Activated CD4-positive, alpha-beta T cell treated with anti-CD3 and anti-CD28 coated beads for 36 hours (primary cell): ENCODE data around the gene ANKMY1. TPM values are rescaled to one million over a fixed set of nuclear protein-coding genes. Genes with fewer than 3 reads are reported as not detected.
"Not testable (repeated sequence)": the region's sequence is repeated elsewhere in the genome, so short reads cannot be mapped to it uniquely, and the experiment has no call there.

Experiments
- ATAC-seq: fragments of 200-7000 bp; cut with Tn5 transposase; one replicate; pipeline ENCODE4 v1.10.0; 2021; ENCODE audit warnings: mild to moderate bottlenecking, moderate library complexity
- CTCF ChIA-PET: fragments of 350-600 bp; sonication (Branson Sonifier 250); formaldehyde crosslinking; loops from one replicate; lab custom pipeline; 2021; ENCODE audit warnings: antibody characterized with exemption; lab: Charles Lee
- POLR2A ChIA-PET: fragments of 350-600 bp; sonication (Branson Sonifier 250); formaldehyde crosslinking; loops from one replicate; lab custom pipeline; 2021; ENCODE audit warnings: antibody characterized with exemption, inconsistent platforms; lab: Charles Lee
- DNase-seq: peaks from one replicate; pipeline ENCODE4 v3.0.0-alpha.2; 2020
- H3K27ac Mint-ChIP-seq: one replicate; pipeline ENCODE4 v1.8.0; 2021; ENCODE audit warnings: mixed read lengths
- H3K27me3 Mint-ChIP-seq: one replicate; pipeline ENCODE4 v1.8.0; 2021; ENCODE audit warnings: mixed read lengths
- H3K36me3 Mint-ChIP-seq: one replicate; pipeline ENCODE4 v1.8.0; 2021; ENCODE audit warnings: low read depth, mixed read lengths
- H3K4me1 Mint-ChIP-seq: one replicate; pipeline ENCODE4 v1.8.0; 2021; ENCODE audit warnings: mixed read lengths
- H3K4me3 Mint-ChIP-seq: one replicate; pipeline ENCODE4 v1.8.0; 2021; ENCODE audit warnings: mild to moderate bottlenecking, moderate library complexity, mixed read lengths
- H3K9me3 Mint-ChIP-seq: one replicate; pipeline ENCODE4 v1.8.0; 2021; ENCODE audit warnings: low read depth, mixed read lengths
- intact Hi-C, 2 experiments: fragments of 100-400 bp; cut with DNase I in 1 of 2; cut with micrococcal nuclease in 1 of 2; formaldehyde crosslinking; loops; one replicate each; pipeline versions ENCODE4 v1.14.2 to v1.15.1; 2022 to 2024; cut with DNase I, micrococcal nuclease
- total RNA-seq, 2 experiments: library from RNA; stranded (reverse); gene quantifications; one replicate each; pipeline ENCODE4 v1.2.3, GENCODE V29; 2021

The ANKMY1 gene
- total RNA-seq, 2 experiments from 2014 or later: 20.7 to 24.0 TPM

GRCh38 chr2:240524963-240525718 is 32.6 kb downstream of the ANKMY1 start:
- H3K27ac Mint-ChIP-seq: no peak overlapping the region
- peaks cover 3% of the 10 kb centered on the region for H3K27me3 Mint-ChIP-seq

DNA sequence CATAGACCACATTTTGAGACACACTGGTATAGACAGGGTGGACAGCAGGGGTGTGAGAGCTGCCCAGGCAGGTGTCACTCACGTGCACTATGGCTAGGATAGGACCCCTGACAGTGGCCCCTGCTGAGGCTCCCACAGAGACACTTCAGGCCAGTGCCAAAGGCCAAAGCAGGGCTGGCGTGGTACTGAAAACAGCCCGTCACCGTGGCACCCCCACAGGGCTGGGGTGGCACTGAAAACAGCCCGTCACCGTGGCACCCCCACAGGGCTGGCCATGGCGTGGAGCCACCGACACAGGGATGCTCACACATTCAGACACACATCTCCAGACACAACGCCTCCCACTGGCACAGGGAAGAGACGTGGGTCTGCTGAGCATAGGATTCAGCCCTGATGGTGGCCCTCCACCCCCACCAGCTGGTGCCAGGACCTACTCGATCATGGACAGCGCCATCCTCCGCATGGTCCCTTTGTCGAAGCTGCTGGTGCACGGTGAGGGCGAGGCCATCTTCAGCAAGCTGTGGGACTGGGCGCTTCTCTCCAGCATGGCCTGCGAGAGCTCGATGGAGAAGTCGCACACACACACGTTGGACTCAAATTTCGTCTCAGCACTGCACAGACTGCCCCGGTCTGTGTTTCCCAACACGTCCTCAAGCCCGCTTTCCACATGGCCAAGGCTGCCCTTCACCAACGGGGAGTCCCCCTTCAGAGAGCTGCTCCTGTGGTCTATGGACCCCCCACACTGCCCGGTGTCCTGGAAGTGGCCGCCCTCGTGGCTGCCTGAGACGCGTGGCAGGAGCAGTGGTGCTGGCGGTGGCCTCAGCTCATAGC is 34.1 kb downstream of the ANKMY1 start:
- Mint-ChIP-seq H3K9me3 (peaks cover 22% of the 10 kb centered on the region), H3K4me1 (peaks cover 3% of the 10 kb centered on the region), H3K27ac (no peak overlapping the region), H3K27me3 (peaks cover 3% of the 10 kb centered on the region), H3K36me3 (peaks cover 59% of the 10 kb centered on the region), H3K4me3 (no peak overlapping the region)
- no peak for DNase-seq
- CTCF ChIA-PET: interaction anchor here (0.8 kb wide), 1 partner anchor 9 kb away, joined by 3 read pairs; no protein-coding TSS in a partner anchor
- POLR2A ChIA-PET: no interaction called here
- ATAC-seq: peak; percentile 9
- intact Hi-C loops: no loop called here

More at GRCh38 chr2:240524963-240525718, 32.6 kb downstream of the ANKMY1 start:
- DNase-seq (no peak), ATAC-seq (no peak)
- H3K36me3 Mint-ChIP-seq: peaks cover 72% of the 10 kb centered on the region
- ChIA-PET POLR2A (no interaction called here), CTCF (interaction anchor here (0.7 to 0.8 kb wide), 2 partner anchors 11 kb away, joined by 3 read pairs; no protein-coding TSS in a partner anchor)
- H3K9me3 Mint-ChIP-seq: peaks cover 22% of the 10 kb centered on the region
- H3K4me1 Mint-ChIP-seq: peaks cover 3% of the 10 kb centered on the region
- intact Hi-C loops: no loop called here
- no peak overlapping the region for H3K4me3 Mint-ChIP-seq

- no peak overlapping the region for H3K27ac Mint-ChIP-seq
- H3K36me3 Mint-ChIP-seq: peaks cover 51% of the 10 kb centered on the region
- intact Hi-C loops: no loop called here
- ChIA-PET POLR2A (interaction anchor here (0.7 kb wide), 1 partner anchor 84 kb away, joined by 3 read pairs; no protein-coding TSS in a partner anchor), CTCF (interaction anchor here (0.6 to 0.7 kb wide), 2 partner anchors 43 to 1888 kb away, joined by 3 read pairs; no protein-coding TSS in a partner anchor)
- H3K27me3 Mint-ChIP-seq: peaks cover 3% of the 10 kb centered on the region
- H3K4me1 Mint-ChIP-seq: peaks cover 3% of the 10 kb centered on the region
- ATAC-seq (no peak), DNase-seq (no peak)
- H3K4me3 Mint-ChIP-seq: no peak overlapping the region
- H3K9me3 Mint-ChIP-seq: peaks cover 20% of the 10 kb centered on the region
Measured at GRCh38 chr2:240522406-240522805, 35.4 kb downstream of the ANKMY1 start.

GRCh38 chr2:240521885-240522284 is 35.9 kb downstream of the ANKMY1 start:
- DNase-seq, H3K27ac Mint-ChIP-seq, ATAC-seq, H3K4me1 Mint-ChIP-seq, intact Hi-C loops, H3K4me3 Mint-ChIP-seq, H3K27me3 Mint-ChIP-seq: not testable (repeated sequence)
- Mint-ChIP-seq H3K36me3 (peaks cover 45% of the 10 kb centered on the region), H3K9me3 (peaks cover 16% of the 10 kb centered on the region)
- ChIA-PET CTCF (interaction anchor here (0.6 to 0.7 kb wide), 2 partner anchors 44 to 1887 kb away, joined by 3 read pairs; no protein-coding TSS in a partner anchor), POLR2A (interaction anchor here (0.7 kb wide), 1 partner anchor 83 kb away, joined by 3 read pairs; no protein-coding TSS in a partner anchor)

DNA sequence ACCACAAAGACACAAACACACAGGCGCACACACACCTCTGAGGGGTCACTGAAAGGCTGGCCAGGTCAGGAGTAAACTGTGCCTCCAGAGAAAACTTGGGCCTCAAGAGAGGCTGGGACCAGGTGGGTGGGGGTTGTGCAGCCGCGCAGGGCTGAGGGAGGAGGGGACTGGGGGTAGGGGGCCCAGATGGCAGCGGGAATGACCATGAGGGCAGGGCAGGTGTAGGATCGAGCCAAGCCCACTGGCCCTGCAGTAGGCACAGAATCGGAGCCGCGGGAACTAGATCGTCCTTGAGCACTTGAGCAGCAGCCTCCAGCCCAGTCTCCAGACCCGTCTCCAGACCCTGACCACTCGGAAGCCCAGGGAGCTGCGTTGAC is 36.8 kb downstream of the ANKMY1 start:
- intact Hi-C loops: no loop called here
- ChIA-PET CTCF (no interaction called here), POLR2A (interaction anchor here (0.5 kb wide), 1 partner anchor 48 kb away, joined by 3 read pairs; no protein-coding TSS in a partner anchor)
- Mint-ChIP-seq H3K27ac (no peak overlapping the region), H3K27me3 (peaks cover 3% of the 10 kb centered on the region), H3K4me1 (peaks cover 3% of the 10 kb centered on the region), H3K4me3 (no peak overlapping the region), H3K9me3 (peaks cover 12% of the 10 kb centered on the region), H3K36me3 (peaks cover 37% of the 10 kb centered on the region)
- ATAC-seq (no peak), DNase-seq (no peak)

DNA sequence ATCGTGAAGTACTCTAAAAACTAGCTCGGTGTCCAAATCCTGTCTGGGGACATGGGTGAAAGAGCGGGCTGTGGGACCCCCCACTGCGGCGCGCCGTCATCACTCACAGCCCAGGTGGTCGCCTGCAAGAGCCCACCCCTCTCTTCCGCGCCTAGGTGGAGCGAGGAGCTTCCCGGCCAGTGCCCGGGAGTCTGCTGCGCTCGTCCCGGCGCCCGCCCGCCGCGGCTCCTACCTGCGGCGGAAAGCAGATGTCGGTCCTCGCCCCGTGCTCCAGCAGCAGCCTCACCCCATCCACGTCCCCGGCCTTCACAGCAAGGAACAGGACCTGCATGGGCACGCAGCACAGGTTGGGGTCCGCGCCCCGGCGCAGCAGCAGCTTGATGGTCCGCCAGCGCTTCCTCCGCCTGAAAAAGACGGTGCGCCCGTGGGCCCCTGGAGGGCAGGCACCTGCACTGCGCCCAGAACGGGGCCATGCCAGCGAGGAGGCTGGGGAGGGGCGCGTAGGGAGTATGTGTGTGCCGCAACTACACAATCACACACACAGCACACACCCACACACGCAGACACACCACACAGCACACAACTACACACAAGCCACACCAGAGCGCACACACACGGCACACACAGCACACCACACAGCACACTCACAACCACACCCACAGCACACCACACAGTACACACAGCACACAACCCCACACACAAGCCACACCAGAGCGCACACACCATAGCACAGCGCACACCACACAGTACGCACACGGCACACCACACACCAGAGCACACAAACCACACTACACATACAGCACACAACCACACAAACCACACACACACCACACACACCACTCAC is 37.4 kb downstream of the ANKMY1 start:
- ChIA-PET POLR2A (no interaction called here), CTCF (interaction anchor here (0.7 kb wide), 1 partner anchor 546 kb away, joined by 3 read pairs; no protein-coding TSS in a partner anchor)
- peaks cover 7% of the 10 kb centered on the region for H3K9me3 Mint-ChIP-seq
- peaks cover 3% of the 10 kb centered on the region for H3K27me3 Mint-ChIP-seq
- H3K36me3 Mint-ChIP-seq: peaks cover 32% of the 10 kb centered on the region
- no peak overlapping the region for H3K27ac Mint-ChIP-seq
- peaks cover 3% of the 10 kb centered on the region for H3K4me1 Mint-ChIP-seq
- no peak overlapping the region for H3K4me3 Mint-ChIP-seq
- peak; percentile 27 for DNase-seq
- peak; percentile 68 for ATAC-seq
- intact Hi-C loops: no loop called here

DNA sequence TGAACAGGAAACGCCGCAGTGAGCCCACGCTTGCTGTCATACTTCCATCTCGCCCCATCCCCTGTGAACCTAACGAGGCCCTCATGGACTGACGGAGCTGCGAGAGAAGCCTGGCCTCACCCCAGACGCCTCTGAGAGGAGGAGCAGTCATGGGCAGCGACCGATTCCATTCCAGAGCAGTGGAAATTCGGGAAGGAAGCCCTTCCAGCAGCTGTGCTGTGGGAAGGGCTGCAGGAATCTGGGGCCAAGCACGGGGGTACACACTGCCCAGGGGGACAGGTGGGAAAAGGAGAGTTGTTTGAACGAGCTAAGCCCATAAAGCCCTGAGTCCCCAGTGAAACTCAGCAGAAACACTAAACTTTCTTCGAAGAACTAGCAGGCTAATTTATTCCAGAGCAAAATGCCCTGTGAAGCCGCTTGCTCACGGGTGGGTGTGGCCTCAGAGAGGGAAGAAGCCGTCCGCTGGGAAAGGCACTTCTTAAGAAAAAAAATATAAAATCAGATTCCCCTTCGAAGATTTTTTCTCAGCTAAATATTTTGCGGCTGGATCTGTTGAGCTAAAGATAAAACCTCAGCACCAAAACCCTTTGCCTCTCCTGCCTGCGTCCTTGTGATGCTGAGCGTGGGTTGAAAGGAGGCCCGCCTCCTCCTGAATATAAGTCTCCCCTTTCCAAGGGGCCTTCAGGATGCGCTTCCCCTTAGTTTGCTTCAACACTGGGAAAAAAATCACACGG is 38.2 kb downstream of the ANKMY1 start:
- intact Hi-C loops: loop anchor here in 1 of 2 experiments (10.0 kb wide), 1 partner anchor 185 kb away; no protein-coding TSS in a partner anchor
- ATAC-seq (no peak), DNase-seq (no peak)
- Mint-ChIP-seq H3K4me1 (peaks cover 3% of the 10 kb centered on the region), H3K9me3 (peaks cover 1% of the 10 kb centered on the region), H3K4me3 (no peak overlapping the region), H3K27me3 (peaks cover 3% of the 10 kb centered on the region), H3K36me3 (peaks cover 25% of the 10 kb centered on the region), H3K27ac (no peak overlapping the region)
- CTCF ChIA-PET: interaction anchor here (0.7 kb wide), 2 partner anchors 35 to 547 kb away, joined by 3 read pairs; no protein-coding TSS in a partner anchor
- POLR2A ChIA-PET: interaction anchor here (0.6 kb wide), 1 partner anchor 475 kb away, joined by 4 read pairs; no protein-coding TSS in a partner anchor

DNA sequence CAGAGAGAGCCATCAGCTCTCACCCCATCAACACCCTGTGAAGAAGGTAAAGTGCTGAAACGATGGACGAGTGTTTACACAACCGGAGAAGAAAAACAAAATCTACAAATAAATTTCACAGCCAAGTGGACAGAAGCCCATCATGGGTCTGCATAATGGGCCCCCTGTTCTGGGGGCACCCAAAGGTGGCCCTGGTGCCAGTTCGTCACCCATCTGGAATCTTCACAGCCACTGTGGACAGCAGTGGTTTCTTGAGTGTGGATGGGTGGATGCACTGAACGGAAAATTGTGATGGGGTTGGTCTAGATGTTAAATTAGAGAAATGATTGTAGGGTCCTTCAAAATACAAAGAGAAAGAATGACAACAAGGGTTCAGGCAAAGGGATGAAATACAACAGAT is 38.8 kb downstream of the ANKMY1 start:
- ATAC-seq (no peak), DNase-seq (no peak)
- POLR2A ChIA-PET: no interaction called here
- CTCF ChIA-PET: interaction anchor here (1.4 kb wide), 1 partner anchor 68 kb away, joined by 3 read pairs; the partner anchor contains the start of gene CAPN10
- H3K9me3 Mint-ChIP-seq: no peaks in the 10 kb centered on the region
- no peak overlapping the region for H3K27ac Mint-ChIP-seq
- intact Hi-C loops: loop anchor here in 1 of 2 experiments (10.0 kb wide), 1 partner anchor 186 kb away; no protein-coding TSS in a partner anchor
- peaks cover 3% of the 10 kb centered on the region for H3K27me3 Mint-ChIP-seq
- peaks cover 9% of the 10 kb centered on the region for H3K4me1 Mint-ChIP-seq
- H3K4me3 Mint-ChIP-seq: no peak overlapping the region
- H3K36me3 Mint-ChIP-seq: peaks cover 20% of the 10 kb centered on the region

DNA sequence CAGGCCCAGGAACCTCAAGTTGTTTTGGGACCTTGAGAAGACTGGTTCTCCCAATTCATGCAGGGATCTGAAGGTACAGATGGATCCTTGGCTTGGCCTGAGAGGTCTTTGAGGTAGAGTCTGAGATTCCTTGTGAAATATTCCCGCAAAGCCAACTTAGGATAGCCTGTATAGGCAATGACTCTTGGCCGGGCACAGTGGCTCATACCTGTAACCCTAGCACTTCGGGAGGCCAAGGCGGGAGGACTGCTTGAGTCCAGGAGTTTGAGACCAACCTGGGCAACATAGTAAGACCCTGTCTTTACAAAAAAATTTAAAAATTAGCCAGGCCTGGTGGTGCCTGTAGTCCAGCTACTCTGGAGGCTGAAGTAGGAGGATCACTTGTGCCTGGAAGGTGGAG is 40.4 kb downstream of the ANKMY1 start:
- Mint-ChIP-seq H3K4me1 (peaks cover 16% of the 10 kb centered on the region), H3K27me3 (peaks cover 3% of the 10 kb centered on the region), H3K9me3 (no peaks in the 10 kb centered on the region), H3K36me3 (peaks cover 10% of the 10 kb centered on the region), H3K4me3 (no peak overlapping the region), H3K27ac (no peak overlapping the region)
- no peak for ATAC-seq
- intact Hi-C loops: loop anchor here in 1 of 2 experiments (10.0 kb wide), 1 partner anchor 187 kb away; no protein-coding TSS in a partner anchor
- CTCF ChIA-PET: no interaction called here
- POLR2A ChIA-PET: no interaction called here
- no peak for DNase-seq

DNA sequence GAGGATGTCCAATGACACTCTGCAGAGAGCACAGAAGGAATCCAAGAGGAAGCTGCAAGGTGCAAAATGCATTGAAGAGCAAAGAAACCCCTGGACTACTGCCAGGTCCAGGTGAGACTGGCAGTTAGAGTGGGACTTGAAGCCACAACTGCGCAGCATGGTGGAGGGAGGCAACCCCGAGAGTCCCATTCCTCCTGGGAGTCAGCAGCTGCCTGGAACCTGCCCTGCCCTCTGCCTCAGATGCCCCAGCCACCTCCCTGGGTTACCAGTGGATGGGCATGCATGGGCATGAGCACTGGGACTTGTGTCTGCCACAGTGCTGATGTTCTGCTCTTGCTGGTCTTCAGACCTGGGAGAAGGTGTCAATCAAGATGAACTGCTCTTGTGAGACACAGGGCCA is 43.2 kb downstream of the ANKMY1 start:
- Mint-ChIP-seq H3K27ac (peak overlapping the region; percentile 71), H3K4me3 (no peak overlapping the region), H3K4me1 (peaks cover 13% of the 10 kb centered on the region), H3K27me3 (no peaks in the 10 kb centered on the region), H3K9me3 (no peaks in the 10 kb centered on the region), H3K36me3 (peaks cover 2% of the 10 kb centered on the region)
- DNase-seq (no peak), ATAC-seq (no peak)
- intact Hi-C loops: loop anchor here (1.0 to 10.0 kb wide), 6 partner anchors 46 to 328 kb away; partner anchors contain the start of genes CAPN10 (in 2 of the 2) and DUSP28 (in 2 of the 2)
- ChIA-PET CTCF (interaction anchor here (0.7 to 2.2 kb wide), 18 partner anchors 10 to 352 kb away, joined by 3 to 21 read pairs (median 4); partner anchors contain the start of gene CAPN10), POLR2A (interaction anchor here (0.6 kb wide), 1 partner anchor 1509 kb away, joined by 4 read pairs; no protein-coding TSS in a partner anchor)
